WI38 (cell line): Measurements from ENCODE around the gene LHFPL6.

ENCODE experiments used
- H3K4me3 ChIP-seq: 2 replicates; pipeline ENCODE4 v1.5.1; 2011; ENCODE audit warnings: low read depth, mild to moderate bottlenecking, control low read depth, low read length
- TF ChIP-seq, protein P1 (sequence below): IDR thresholded peaks from 2 replicates; pipeline ENCODE4 v1.5.1; 2012; ENCODE audit warnings: low read depth, mild to moderate bottlenecking, control low read depth, low read length

The LHFPL6 gene

DNA sequence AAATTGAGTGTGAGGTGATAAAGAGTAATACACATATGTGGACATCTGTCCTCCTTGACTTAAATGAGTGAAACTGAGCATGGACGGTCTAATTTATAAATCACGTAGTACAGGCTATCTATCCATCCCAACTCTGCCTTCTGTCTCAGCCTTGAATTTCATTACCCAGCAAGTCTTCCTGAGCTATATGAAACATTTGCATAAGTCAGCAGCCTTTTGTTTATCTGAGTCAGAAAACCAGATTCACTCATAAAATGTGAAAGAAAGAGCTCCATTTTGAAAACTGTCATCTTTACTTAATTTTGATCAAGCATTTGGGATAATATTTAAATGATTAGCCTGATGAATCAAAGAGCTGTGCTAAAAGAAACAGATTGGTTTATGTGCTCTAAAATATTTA, 197.9 kb downstream of the LHFPL6 start:
- H3K4me3 ChIP-seq: no peak overlapping the region
- TF ChIP-seq, protein P1, sequence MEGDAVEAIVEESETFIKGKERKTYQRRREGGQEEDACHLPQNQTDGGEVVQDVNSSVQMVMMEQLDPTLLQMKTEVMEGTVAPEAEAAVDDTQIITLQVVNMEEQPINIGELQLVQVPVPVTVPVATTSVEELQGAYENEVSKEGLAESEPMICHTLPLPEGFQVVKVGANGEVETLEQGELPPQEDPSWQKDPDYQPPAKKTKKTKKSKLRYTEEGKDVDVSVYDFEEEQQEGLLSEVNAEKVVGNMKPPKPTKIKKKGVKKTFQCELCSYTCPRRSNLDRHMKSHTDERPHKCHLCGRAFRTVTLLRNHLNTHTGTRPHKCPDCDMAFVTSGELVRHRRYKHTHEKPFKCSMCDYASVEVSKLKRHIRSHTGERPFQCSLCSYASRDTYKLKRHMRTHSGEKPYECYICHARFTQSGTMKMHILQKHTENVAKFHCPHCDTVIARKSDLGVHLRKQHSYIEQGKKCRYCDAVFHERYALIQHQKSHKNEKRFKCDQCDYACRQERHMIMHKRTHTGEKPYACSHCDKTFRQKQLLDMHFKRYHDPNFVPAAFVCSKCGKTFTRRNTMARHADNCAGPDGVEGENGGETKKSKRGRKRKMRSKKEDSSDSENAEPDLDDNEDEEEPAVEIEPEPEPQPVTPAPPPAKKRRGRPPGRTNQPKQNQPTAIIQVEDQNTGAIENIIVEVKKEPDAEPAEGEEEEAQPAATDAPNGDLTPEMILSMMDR: no peak

GRCh38 chr13:39403106-39403505, 199.9 kb downstream of the LHFPL6 start:
- H3K4me3 ChIP-seq: no peak overlapping the region
- TF ChIP-seq, protein P1: no peak

- no peak overlapping the region for H3K4me3 ChIP-seq
- TF ChIP-seq, protein P1: no peak
Observed at GRCh38 chr13:39402221-39402970, 200.6 kb downstream of the LHFPL6 start.

DNA sequence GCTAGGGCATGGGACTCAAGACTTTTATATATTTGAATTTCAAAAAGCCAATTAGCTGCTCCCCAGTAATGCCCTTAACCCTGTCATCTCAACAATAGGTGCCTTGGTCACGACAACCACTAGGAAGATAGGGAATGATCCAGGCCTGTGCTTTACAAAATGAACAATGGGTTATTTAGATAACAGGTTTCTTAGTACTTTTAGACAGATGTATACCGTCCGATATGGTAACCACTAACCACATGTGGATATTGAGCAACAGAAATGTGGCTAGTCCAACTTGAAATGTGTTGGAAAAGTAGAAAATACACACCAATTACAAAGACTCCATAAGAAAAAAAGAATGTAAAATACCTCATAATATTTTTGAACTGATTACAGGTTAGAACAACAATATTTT, 201.2 kb downstream of the LHFPL6 start:
- H3K4me3 ChIP-seq: no peak overlapping the region
- TF ChIP-seq, protein P1: no peak

DNA sequence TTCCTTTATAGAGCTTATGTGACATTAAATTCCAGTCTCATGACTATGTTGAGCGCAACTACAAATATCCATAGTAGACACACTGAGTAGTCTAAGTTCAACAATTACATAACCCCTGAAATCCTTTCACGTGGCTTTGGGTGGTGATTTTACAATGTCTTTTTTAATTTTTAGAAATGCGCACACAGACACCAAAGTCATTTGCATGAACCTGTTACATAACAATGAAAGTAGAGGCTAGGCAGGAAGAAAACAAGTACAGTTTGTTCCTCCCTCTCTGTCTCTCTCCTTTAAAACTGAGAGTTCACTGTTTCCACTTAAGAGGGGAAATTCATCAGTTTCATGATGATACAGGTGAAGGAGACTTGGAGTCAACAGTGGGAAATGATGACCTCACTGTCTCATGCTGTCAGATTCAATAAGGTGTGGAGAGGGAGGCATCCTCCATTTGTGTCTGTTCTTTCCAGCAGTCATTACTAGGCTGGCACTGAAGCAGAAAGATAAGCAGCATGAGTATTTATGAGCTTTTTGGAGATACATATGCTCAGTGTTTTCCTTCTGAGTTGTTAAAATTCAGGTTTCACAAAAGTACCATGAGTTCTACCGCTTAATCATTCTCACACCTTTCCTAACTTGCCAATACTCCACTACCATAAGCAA, 201.8 kb downstream of the LHFPL6 start:
- TF ChIP-seq, protein P1: no peak
- H3K4me3 ChIP-seq: no peak overlapping the region

GRCh38 chr13:39399102-39399501, 203.9 kb downstream of the LHFPL6 start:
- H3K4me3 ChIP-seq: no peak overlapping the region
- TF ChIP-seq, protein P1: no peak

DNA sequence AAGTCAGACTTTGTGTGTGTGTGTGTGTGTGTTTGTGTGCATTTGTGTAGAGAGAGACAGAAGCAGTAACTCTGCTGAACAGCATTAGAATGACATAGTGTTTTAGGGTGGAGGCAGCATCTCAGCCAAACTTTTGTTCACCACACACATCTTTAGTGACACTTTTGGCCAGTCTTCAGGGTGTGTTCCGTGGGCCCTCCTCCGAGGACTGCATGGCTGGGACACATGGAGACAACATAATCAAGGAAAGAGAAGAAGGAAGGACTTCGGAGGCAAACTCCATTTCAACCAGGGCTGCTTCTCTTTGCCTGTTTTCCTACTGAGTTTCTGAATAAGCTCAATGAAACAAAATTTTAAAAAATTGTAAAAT, 205.1 kb downstream of the LHFPL6 start:
- no peak overlapping the region for H3K4me3 ChIP-seq
- TF ChIP-seq, protein P1: no peak
